GM21576 (cell line): ENCODE results near the gene GHITM.
"Not testable (repeated sequence)": the region's sequence is repeated elsewhere in the genome, so short reads cannot be mapped to it uniquely, and the experiment has no call there.

Source experiments
- ATAC-seq: cut with Tn5 transposase; IDR thresholded peaks from one replicate; pipeline ENCODE4 v1.9.1; 2021; ENCODE audit warnings: mild to moderate bottlenecking, moderate library complexity; ENCODE audit not compliant: unreplicated experiment

GHITM gene

DNA sequence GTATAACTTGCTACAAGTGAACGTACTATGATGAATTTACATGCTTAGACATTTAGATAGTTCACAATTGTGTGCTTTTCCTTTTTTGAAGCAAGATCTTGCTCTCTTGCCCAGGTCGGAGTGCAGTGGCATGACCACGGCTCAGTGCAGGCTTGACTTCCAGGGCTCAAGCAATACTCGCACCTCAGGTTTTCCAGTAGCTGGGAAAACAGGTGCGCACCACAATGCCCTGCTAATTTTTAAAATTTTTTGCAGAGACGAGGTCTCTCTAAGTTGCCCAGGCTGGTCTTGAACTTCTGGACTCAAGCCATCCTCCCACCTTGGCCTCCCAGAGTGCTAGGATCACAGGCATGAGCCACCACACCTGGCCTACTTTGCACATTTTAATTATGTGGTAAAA is 36.1 kb downstream of the GHITM start:
- ATAC-seq, result no peak

DNA sequence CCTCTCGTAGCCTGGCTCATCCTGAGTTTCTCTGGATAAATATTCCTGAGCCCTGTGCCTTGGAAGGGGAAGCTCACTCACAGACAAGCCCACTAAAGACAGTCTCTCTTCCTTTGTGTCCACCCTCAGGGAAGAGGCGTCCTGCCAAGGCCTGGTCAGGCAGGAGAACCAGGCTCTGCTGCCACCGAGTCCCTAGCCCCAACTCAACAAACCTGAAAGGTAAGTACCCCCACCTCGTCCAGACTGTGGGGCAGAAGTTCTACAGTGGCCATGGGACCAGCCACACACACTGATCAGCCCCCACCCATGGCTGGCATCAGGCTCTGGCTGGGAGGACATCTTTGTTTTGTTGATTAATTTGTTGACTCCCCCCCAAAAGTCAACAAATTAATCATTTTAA is 37.0 kb downstream of the GHITM start:
- no peak for ATAC-seq

DNA sequence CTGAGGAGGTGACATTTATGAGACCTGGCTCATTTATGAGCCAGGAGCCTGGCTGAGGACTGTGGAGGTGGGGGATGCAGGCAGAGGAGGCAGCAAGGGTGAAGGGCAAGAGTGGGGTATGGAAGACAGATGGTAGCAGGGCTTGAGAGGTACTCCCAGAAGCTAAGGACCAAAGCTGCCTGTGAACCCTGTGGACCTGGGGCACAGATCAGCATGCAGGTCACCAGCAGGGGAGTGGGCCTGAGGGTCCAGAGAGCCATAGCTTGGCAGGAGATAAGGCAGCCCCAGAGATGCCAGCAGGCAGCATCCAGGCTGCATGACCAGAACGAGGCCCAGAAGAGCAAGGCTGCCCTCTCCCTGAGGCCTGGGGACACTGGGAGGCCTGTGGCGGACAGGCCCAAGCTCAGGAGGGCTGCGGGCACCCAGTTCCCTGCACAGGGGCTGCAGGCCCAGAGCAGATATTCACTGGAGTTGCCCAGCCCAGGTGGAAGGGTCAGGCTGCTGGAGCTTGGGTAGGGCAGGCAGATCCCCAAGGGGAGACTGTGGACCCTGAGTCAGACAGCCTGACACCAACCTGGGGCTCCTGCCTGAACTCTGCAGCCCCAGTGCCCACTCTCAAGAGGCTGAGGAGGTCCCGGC is 37.6 kb downstream of the GHITM start:
- ATAC-seq, result no peak

DNA sequence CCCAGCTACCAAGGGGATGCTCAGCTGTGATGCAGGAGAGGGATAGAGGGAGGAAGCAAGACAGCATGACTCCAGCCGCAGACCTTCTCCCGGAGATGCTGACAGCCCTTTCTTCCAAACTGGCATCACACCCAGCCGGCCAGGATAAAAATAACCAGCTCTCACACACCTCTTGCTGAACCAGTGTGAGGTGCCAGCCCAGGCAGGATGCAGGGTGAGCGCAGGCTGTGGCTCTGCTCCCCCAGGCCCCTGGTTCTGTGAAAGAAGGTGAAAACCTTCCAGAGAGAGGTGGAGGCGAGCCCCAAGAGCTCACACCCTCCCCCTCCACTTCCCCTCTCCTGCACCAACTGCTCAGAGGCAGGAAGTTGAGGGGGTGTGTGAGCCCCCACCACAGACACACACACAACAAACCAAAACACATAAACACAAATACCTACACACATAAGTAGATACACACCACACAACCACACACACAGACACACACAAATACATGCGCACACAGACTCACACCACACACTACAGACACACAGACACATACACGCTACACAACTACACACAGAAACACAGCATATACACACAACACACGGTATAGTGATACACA is 38.3 kb downstream of the GHITM start:
- peak; percentile 40 for ATAC-seq

GRCh38 chr10:84178160-84178609 is 38.9 kb downstream of the GHITM start:
- ATAC-seq, result no peak

DNA sequence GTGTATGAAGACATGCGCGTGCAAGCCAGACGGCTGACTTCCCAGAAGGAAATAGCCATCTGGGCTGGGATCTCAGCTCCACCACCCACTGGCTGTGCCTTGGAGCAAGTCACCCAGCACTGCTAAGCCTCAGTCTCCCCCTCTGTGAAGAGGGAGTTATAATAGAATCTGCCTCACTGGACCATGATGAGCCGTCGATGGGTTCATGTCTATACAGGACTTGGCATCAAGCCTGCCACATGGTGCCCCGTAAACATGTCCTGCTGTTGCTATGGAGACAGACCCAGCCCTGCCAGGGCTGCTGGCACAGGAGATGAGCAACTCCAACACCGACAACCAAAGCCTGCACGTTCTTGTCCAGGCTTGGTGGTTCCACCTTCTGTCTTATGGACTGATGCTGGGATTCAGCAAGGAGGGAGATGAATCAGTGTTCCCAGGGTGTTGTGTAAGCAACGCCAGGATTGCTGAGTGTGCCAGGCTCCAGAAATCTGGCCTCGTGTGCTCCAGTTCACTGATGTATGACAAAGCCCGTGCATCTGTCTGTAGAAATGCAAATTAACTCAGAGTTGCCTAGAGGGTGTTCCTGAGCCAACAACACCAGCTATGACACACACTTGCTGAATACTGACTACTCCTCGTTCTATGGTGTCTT is 39.9 kb downstream of the GHITM start:
- ATAC-seq, result peak; percentile 96

GRCh38 chr10:84180386-84180785 is 41.1 kb downstream of the GHITM start:
- ATAC-seq, result not testable (repeated sequence)

DNA sequence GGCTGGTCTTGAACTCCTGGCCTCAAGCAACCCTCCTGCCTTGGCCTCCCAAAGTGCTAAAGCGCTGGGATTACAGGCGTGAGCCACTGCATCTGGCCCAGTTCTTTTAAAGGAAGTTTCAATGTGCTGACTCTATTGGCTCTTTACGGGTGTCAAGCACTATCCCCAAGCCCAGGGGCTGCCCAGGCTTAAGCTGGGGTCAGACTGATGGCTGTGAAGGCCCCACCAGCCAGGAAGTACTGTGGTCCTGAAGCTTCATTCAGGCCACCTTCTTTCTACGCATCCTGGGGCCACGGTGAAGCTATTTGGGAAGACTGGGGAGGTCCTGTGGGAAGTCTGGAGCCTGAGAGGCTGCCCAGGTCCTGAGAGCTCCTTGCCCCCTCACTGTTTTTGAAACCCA is 42.3 kb downstream of the GHITM start:
- ATAC-seq, result no peak

GRCh38 chr10:84184517-84184916 is 45.2 kb downstream of the GHITM start:
- no peak for ATAC-seq

DNA sequence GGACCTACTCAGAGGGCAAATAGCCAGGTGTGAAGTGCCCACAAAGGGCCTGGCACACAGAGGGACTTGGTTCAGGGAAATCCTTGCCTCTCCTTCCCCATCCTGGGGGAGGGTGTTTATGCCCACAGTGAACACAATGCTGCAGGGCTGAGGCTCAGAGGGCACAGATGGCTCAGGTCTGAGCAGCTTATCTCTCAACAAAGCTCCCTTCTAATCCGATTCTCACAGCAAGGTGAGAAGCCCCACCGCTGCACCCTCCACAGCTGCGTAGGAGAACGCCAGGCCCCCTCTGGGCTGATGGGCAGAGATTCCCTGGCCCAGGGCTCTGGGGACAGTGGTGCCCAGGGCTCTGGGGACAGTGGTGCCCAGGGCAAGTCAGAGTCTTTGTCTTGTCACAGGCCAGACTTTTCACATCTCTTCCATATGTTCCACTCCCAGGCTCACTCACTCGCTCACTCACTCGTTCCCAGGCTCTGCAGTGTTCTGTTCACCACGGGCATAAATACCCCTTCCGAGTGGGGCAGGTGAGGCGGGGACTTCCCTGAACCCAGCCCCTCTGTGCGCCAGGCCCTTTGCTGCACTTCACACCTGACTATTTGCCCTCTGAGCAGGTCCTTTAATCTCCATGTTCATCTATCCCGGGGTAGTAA is 46.3 kb downstream of the GHITM start:
- ATAC-seq, result no peak

GRCh38 chr10:84188815-84189214 is 49.5 kb downstream of the GHITM start:
- no peak for ATAC-seq

GRCh38 chr10:84190621-84191020 is 51.3 kb downstream of the GHITM start:
- ATAC-seq, result no peak

DNA sequence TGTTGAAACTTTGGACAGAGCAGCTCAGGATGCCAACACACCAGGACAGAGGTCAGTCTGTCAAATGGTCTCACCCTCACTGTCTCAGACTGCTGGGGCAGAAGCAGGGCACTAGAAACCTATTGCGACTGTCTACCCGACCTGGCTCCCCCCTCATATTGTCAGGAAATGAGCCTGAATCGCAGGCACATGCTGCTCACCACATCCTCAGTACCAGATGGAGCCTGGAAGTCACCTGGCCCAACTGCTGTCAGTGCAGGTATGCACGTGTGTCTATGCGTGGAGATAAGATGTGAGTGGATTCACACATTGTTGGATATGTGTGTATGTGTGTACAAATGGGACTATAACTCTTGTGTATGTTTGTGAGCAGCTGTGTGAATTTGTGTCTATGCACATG is 51.8 kb downstream of the GHITM start:
- no peak for ATAC-seq

DNA sequence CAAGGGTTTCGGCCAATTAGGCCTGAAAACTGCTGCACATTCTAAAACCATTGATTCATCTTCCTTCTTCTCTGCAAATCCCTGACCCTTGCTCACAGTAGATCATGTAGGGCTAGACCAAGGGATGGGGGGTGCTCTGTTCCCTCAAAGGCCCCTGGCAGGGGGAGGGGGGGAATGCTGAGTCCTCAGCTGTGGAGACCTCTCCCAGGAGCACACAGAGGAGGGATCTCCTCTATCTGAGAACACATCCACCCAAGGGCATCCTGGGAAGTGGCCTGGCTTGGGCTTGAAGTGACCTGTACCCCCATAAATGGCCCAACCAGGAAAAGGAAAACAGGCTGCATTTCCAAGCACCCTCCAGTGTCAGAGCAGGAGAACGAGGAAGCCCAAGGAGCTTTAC is 54.0 kb downstream of the GHITM start:
- no peak for ATAC-seq

- ATAC-seq, result no peak
Measured at GRCh38 chr10:84193846-84194423, 54.6 kb downstream of the GHITM start.

DNA sequence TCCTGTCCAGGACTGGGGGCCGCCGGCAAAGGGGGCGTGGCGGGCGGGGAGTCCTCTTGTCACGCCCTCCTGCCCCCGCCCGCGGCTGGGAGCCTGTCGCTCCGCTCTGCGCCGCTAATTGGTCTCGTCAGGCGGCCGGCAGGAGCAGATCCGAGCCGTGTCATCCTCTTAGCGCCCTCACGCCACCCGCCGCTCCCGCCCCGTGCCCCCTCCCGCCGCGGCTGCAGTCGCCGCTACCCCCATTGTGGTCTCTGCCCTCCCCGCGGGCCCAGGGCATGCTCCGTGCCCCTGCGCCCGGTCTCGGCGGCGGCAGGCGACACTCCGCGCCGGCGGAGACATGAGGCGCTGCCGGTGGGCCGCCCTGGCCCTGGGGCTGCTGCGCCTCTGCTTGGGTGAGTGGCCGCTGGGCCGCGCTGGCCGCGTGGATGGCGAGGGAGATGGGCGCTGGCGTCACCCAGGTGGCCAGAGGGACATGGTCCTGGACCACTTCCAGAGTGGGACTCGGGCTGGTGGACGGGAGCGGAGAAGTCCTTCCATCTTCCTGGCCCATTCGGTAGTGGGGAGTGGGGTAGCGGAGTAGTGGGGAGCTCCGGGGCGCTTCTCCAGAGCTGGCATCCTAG is 55.2 kb downstream of the GHITM start, which contains the start of gene CDHR1:
Gene CDHR1 (plus strand): TSS at position 114 of the 620 bp plus-strand sequence. CDS start 224 bp downstream, at position 338.
- ATAC-seq, result peak; percentile 81

DNA sequence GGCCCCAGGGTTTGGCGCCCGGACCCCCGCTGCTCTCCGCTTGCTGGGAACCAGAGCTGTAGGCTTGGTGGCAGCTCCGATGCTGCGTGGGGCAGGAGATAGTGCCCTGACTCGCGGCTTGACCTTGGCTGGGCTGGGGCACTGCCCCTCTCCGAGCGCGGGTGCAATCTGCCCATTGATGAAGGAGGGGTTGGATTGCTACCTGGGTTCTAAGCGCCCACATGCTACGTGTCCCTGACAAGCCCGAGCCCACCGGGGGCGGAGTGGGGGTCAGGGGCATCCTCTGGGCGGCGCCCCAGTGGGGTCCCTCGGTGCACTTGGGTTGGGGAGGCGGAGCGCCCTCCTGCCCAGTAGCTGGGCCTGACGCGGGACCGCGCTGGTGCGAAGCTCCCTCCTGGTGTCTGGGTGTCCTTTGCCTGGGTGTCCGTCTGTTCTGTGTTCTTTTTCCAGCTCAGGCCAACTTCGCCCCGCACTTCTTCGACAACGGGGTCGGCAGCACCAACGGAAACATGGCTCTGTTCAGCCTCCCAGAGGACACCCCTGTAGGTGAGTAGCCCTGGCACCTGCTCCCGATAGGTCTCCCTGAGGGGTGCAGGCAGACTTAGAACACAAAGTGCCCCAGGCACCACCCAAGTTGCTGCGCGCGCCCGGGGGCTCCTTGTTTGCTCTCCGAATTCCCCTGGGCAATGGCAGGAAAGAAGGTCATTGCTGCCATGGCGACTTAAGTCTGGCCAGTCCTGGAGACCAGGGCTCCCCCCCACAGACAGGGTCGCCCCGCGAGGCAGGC is 55.9 kb downstream of the GHITM start:
- ATAC-seq, result no peak

- no peak for ATAC-seq
Measured at GRCh38 chr10:84196083-84196482, 56.8 kb downstream of the GHITM start.

DNA sequence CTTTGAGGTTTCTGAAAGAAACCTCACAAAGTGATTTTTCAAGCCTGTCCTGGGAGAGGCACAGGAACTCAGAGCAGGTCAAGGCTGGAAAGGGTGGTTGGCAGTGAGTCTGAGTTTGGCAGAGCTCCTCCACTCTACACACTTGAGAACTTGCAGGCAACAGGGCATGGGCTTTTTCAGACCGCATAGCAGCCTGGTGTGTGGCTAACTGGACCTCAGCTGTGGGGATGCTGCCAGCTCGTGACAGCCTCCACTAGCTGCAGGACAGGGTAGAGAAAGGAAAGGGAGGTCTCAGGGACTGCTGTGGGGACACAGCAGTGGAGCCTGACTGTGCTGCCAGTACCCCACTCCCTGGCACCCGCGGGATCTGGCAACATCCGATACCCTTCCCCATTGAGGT is 57.6 kb downstream of the GHITM start:
- no peak for ATAC-seq

- no peak for ATAC-seq
Measured at GRCh38 chr10:84197643-84198042, 58.3 kb downstream of the GHITM start.
